ENCODE results near the gene CUX1. TPM values are rescaled to one million over a fixed set of nuclear protein-coding genes. Genes with fewer than 3 reads are reported as not detected.

Gene CUX1
- total RNA-seq, 1 donor from 2014 or later, result 118 TPM

- H3K9me3 Mint-ChIP-seq (ENCODE audit: low read depth), result no peaks in the 10 kb centered on the region
- no peak for DNase-seq (ENCODE audit: low spot score)
- H3K27me3 Mint-ChIP-seq (ENCODE audit: low read depth), result no peaks in the 10 kb centered on the region
- H3K36me3 Mint-ChIP-seq (ENCODE audit: low read depth), result peaks cover 10% of the 10 kb centered on the region
- peak overlapping the region; percentile 49 for H3K27ac Mint-ChIP-seq (ENCODE audit: unreplicated experiment)
- no peak for TF ChIP-seq CTCF (IDR thresholded peaks at IDR 0.05)
- no peak overlapping the region for H3K4me3 Mint-ChIP-seq (ENCODE audit: unreplicated experiment)
- peaks cover 10% of the 10 kb centered on the region for H3K4me1 Mint-ChIP-seq (ENCODE audit: low read depth)
Observed at GRCh38 chr7:102234131-102234530, 416.7 kb downstream of the CUX1 start.

- H3K27me3 Mint-ChIP-seq (ENCODE audit: low read depth), result no peaks in the 10 kb centered on the region
- TF ChIP-seq CTCF (IDR thresholded peaks at IDR 0.05), result no peak
- H3K36me3 Mint-ChIP-seq (ENCODE audit: low read depth), result peaks cover 12% of the 10 kb centered on the region
- no peak overlapping the region for H3K27ac Mint-ChIP-seq (ENCODE audit: unreplicated experiment)
- no peak overlapping the region for H3K4me3 Mint-ChIP-seq (ENCODE audit: unreplicated experiment)
- no peak for DNase-seq (ENCODE audit: low spot score)
- H3K9me3 Mint-ChIP-seq (ENCODE audit: low read depth), result no peaks in the 10 kb centered on the region
- peaks cover 10% of the 10 kb centered on the region for H3K4me1 Mint-ChIP-seq (ENCODE audit: low read depth)
Observed at GRCh38 chr7:102234801-102235550, 417.6 kb downstream of the CUX1 start.

GRCh38 chr7:102236102-102236501 is 418.7 kb downstream of the CUX1 start:
- TF ChIP-seq CTCF (IDR thresholded peaks at IDR 0.05), result no peak
- no peak for DNase-seq (ENCODE audit: low spot score)
- Mint-ChIP-seq H3K27ac (ENCODE audit: unreplicated experiment) (peak overlapping the region; percentile 74), H3K9me3 (ENCODE audit: low read depth) (no peaks in the 10 kb centered on the region), H3K4me3 (ENCODE audit: unreplicated experiment) (no peak overlapping the region), H3K4me1 (ENCODE audit: low read depth) (peaks cover 10% of the 10 kb centered on the region), H3K27me3 (ENCODE audit: low read depth) (no peaks in the 10 kb centered on the region), H3K36me3 (ENCODE audit: low read depth) (peaks cover 16% of the 10 kb centered on the region)

- H3K36me3 Mint-ChIP-seq (ENCODE audit: low read depth), result peaks cover 16% of the 10 kb centered on the region
- no peak for DNase-seq (ENCODE audit: low spot score)
- no peak overlapping the region for H3K4me3 Mint-ChIP-seq (ENCODE audit: unreplicated experiment)
- peak overlapping the region; percentile 74 for H3K27ac Mint-ChIP-seq (ENCODE audit: unreplicated experiment)
- H3K4me1 Mint-ChIP-seq (ENCODE audit: low read depth), result peaks cover 10% of the 10 kb centered on the region
- H3K27me3 Mint-ChIP-seq (ENCODE audit: low read depth), result no peaks in the 10 kb centered on the region
- peak; percentile 98 for TF ChIP-seq CTCF (IDR thresholded peaks at IDR 0.05)
- no peaks in the 10 kb centered on the region for H3K9me3 Mint-ChIP-seq (ENCODE audit: low read depth)
Observed at GRCh38 chr7:102236592-102237287, 419.3 kb downstream of the CUX1 start.

- H3K4me1 Mint-ChIP-seq (ENCODE audit: low read depth), result peaks cover 10% of the 10 kb centered on the region
- DNase-seq (ENCODE audit: low spot score), result no peak
- H3K4me3 Mint-ChIP-seq (ENCODE audit: unreplicated experiment), result no peak overlapping the region
- no peak for TF ChIP-seq CTCF (IDR thresholded peaks at IDR 0.05)
- H3K27me3 Mint-ChIP-seq (ENCODE audit: low read depth), result no peaks in the 10 kb centered on the region
- no peaks in the 10 kb centered on the region for H3K9me3 Mint-ChIP-seq (ENCODE audit: low read depth)
- no peak overlapping the region for H3K27ac Mint-ChIP-seq (ENCODE audit: unreplicated experiment)
- peaks cover 15% of the 10 kb centered on the region for H3K36me3 Mint-ChIP-seq (ENCODE audit: low read depth)
Observed at GRCh38 chr7:102239206-102239820, 421.9 kb downstream of the CUX1 start.
